K562 (cell line): ENCODE results near the gene PDZK1IP1. TPM values are rescaled to one million over a fixed set of nuclear protein-coding genes. Genes with fewer than 3 reads are reported as not detected.

ENCODE experiments used
- AFF1 ChIP-seq, 2 experiments: fragments of 450-650 bp; IDR thresholded peaks; 2 replicates each; pipeline ENCODE4 v1.6.1; 2018; ENCODE audit warnings: mild to moderate bottlenecking in 2 of 2, low read depth in 1 of 2; ENCODE audit not compliant: partially characterized antibody in 2 of 2
- GABPA ChIP-seq: fragments of 200-800 bp; sonication (Bioruptor generic); conservative IDR thresholded peaks from 2 replicates; pipeline ENCODE4 v1.6.1; 2016; ENCODE audit warnings: low read depth, missing genetic modification characterization, missing compliant biosample characterization
- HMGXB4 ChIP-seq: sonication (generic); formaldehyde crosslinking; IDR thresholded peaks from 2 replicates; pipeline ENCODE4 v1.8.1; 2023; ENCODE audit warnings: mild to moderate bottlenecking, missing genetic modification reagents
- HOXB6 ChIP-seq: fragments of 250-450 bp; sonication (Bioruptor Pico); IDR thresholded peaks from 2 replicates; pipeline ENCODE4 v1.5.1; 2022; ENCODE audit warnings: mild to moderate bottlenecking, borderline replicate concordance
- NR2C2 ChIP-seq, 2 experiments: fragments of 200-800 bp in 1 of 2; sonication (Bioruptor generic) in 1 of 2; sonication (generic) in 1 of 2; formaldehyde crosslinking in 1 of 2; IDR thresholded peaks; 2 replicates each; pipeline versions ENCODE4 v1.6.1 to v1.8.0; 2016 to 2022; ENCODE audit warnings: mild to moderate bottlenecking in 1 of 2, missing compliant biosample characterization in 1 of 2, missing genetic modification characterization in 1 of 2, missing genetic modification reagents in 1 of 2
- PHB2 ChIP-seq: fragments of 450-650 bp; IDR thresholded peaks from 2 replicates; pipeline ENCODE4 v1.6.1; 2017; ENCODE audit warnings: low read depth
- PREB ChIP-seq: sonication (generic); formaldehyde crosslinking; IDR thresholded peaks from 2 replicates; pipeline ENCODE4 v1.8.1; 2023; ENCODE audit warnings: mild to moderate bottlenecking, missing genetic modification reagents
- SP1 ChIP-seq: sonication (generic); formaldehyde crosslinking; IDR thresholded peaks from 2 replicates; pipeline ENCODE4 v1.8.1; 2022; ENCODE audit warnings: mild to moderate bottlenecking, missing genetic modification reagents
- TRIM25 ChIP-seq: fragments of 450-650 bp; IDR thresholded peaks from 2 replicates; pipeline ENCODE4 v1.7.0; 2016; ENCODE audit warnings: borderline replicate concordance
- ZBTB43 ChIP-seq: sonication (generic); formaldehyde crosslinking; IDR thresholded peaks from 2 replicates; pipeline ENCODE4 v1.8.0; 2023; ENCODE audit warnings: mild to moderate bottlenecking, missing genetic modification reagents
- ZNF277 ChIP-seq: fragments of 250-450 bp; sonication (Bioruptor Pico); IDR thresholded peaks from 2 replicates; pipeline ENCODE4 v1.8.0; 2022; ENCODE audit warnings: inconsistent platforms, mild to moderate bottlenecking, moderate library complexity, borderline replicate concordance
- ZNF445 ChIP-seq: fragments of 250-450 bp; sonication (Bioruptor Pico); IDR thresholded peaks from 2 replicates; pipeline ENCODE4 v1.4.0; 2020; ENCODE audit warnings: low read depth, mild to moderate bottlenecking, moderate library complexity
- ZSCAN29 ChIP-seq: fragments of 450-650 bp; IDR thresholded peaks from 2 replicates; pipeline ENCODE4 v1.6.1; 2017
- polyA plus RNA-seq, 8 experiments: library from polyadenylated mRNA; depleted of rRNA in 4 of 8; stranded (reverse) in 5 of 8; unstranded in 3 of 8; fragments of >200 nt; fragmentation: Nextera tagmentation in 2 of 8; fragmentation: Illumina TruSeq in 1 of 8; extraction: Ambion mirVana in 2 of 8; extraction: Trizol in 1 of 8; gene quantifications; 2 replicates each; pipeline versions ENCODE4 v1.2.1 to v1.2.3, GENCODE V29; 2011 to 2014; ENCODE audit warnings: inconsistent platforms in 1 of 8, missing spikeins in 1 of 8
- total RNA-seq, 7 experiments: library from RNA; depleted of rRNA in 6 of 7; stranded (reverse); fragments of >200 nt in 6 of 7; fragmentation: Illumina TruSeq in 2 of 7; extraction: Trizol in 2 of 7; gene quantifications; 2 replicates each; pipeline versions ENCODE4 v1.2.1 to v1.2.3, GENCODE V29; 2011 to 2021; ENCODE audit warnings: low replicate concordance in 1 of 7

PDZK1IP1 gene
- total and polyA plus RNA-seq, 9 of the 15 experiments (the other 6 are each of a cell fraction or from before 2014, with no cell fraction given) = 0.17 to 0.68 (median 0.53) TPM; not detected in 2

- TF ChIP-seq PREB (CRISPR knock-in tag) (0 out of 2 replicates have a peak, but pooled peaks have one; percentile 66), ZSCAN29 (peak; percentile 57; the same call in 1 of the 2 replicates), AFF1 (IDR thresholded peaks at IDR 0.05; ENCODE audit: low read depth in 1 of 2, partially characterized antibody in 2 of 2) (peak in 1 of 2 experiments; percentile 97), TRIM25 (no peak), ZBTB43 (no peak), NR2C2 (CRISPR knock-in tag; IDR thresholded peaks at IDR 0.05) (peak; percentile 66; the same call in 1 of the 2 replicates), NR2C2 (tag; IDR thresholded peaks at IDR 0.05) (peak; percentile 59; the same call in 1 of the 2 replicates), HOXB6 (CRISPR knock-in tag) (no peak), ZNF445 (CRISPR knock-in tag) (peak; percentile 85), SP1 (CRISPR knock-in tag) (peak; percentile 96), ZNF277 (no peak), PHB2 (peak; percentile 100), HMGXB4 (no peak), GABPA (tag) (peak; percentile 54; the same call in 1 of the 2 replicates)
Measured at GRCh38 chr1:47181095-47181954, 8.5 kb downstream of the PDZK1IP1 start (continued).
